ENCODE results near the gene ITGA7.

ITGA7 gene

DNA sequence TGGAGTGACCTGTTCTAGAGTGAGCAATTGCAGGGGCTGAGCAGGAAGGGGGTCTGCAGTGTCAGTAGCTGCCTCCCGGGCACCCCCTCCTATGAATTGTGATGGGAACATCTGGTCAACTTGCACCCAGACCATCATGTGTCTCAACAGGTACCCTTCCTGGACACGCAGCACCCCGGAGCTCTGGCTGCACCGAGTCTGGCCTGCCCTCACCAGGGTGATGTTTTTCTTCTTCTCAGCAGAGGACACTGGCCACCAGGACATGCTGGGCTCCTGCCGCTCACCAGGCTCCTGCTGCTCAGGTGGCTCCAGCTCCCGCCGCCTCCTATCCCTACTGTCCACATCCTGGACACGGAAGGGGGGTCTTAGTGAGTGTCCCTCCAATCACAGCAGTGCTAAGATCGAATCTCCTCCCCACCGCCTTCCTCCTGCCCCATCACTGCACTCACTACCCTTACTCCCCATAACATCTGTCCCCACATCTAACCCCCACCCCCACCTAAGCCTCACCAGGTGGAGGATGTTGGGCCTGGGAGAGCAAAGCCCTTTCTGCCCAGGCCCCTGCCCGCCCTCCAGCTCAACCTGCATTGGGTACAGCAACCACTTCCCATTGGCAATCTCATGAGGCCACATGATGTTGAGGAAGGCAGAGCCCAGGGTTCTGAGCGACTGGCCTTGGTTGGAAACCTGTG, 14.9 kb downstream of the ITGA7 start:
- CTCF ChIA-PET = interaction anchor here (0.6 to 1.0 kb wide), 2 partner anchors 11 to 36 kb away, joined by 3 to 4 read pairs; no protein-coding TSS in a partner anchor
- H3K4me3 ChIP-seq (ENCODE audit: low read depth, low read length) = no peak overlapping the region

DNA sequence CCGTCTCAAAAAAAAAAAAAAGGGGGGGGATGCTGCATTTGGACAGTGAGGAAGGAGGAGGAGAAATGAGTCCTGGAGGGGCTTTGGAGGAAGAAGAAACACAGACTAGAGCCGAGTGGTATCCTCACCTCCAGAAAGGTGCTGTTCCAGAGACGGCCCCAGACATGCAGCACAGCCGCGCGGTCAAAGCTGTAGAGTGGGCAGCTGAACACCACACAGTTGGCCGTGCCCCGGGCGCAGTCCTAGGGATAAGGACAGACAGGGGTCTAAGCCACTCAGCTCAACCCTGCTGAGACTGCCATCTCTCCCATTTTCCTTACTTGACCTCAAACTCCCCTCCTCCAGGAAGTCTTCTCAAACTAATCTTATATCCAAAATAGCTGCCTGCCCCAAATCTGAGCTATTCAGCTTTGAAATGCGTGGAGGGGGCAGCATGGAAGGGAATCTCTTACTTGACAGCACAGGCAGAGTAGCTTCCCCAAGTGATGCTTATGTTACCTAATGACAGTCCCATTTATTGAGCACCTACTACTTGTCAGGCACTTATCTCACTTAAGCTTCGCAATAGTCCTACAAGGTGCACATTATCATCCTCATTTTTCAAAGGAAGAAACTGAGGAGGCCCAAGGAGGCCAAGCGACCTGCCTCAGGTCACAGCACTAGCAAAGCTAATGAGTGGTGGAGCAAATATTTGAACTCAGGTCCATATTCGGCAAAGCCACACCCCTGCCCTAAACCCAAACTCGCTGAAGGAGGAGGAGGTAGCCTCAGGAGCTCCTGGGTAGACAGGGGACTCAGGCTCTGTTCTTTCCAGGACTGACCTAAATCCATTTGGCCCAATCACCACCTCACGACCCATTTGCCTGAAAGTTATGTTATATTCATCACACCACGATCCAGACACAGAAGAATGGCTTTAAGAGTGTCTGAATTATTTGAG, 18.7 kb downstream of the ITGA7 start:
- ChIA-PET POLR2A (interaction anchor here (0.6 kb wide), 1 partner anchor 21 kb away, joined by 3 read pairs; no protein-coding TSS in a partner anchor), CTCF (interaction anchor here (0.8 to 1.6 kb wide), 2 partner anchors 33 to 43 kb away, joined by 3 to 4 read pairs; no protein-coding TSS in a partner anchor)
- TF ChIP-seq, protein P1, sequence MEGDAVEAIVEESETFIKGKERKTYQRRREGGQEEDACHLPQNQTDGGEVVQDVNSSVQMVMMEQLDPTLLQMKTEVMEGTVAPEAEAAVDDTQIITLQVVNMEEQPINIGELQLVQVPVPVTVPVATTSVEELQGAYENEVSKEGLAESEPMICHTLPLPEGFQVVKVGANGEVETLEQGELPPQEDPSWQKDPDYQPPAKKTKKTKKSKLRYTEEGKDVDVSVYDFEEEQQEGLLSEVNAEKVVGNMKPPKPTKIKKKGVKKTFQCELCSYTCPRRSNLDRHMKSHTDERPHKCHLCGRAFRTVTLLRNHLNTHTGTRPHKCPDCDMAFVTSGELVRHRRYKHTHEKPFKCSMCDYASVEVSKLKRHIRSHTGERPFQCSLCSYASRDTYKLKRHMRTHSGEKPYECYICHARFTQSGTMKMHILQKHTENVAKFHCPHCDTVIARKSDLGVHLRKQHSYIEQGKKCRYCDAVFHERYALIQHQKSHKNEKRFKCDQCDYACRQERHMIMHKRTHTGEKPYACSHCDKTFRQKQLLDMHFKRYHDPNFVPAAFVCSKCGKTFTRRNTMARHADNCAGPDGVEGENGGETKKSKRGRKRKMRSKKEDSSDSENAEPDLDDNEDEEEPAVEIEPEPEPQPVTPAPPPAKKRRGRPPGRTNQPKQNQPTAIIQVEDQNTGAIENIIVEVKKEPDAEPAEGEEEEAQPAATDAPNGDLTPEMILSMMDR (IDR thresholded peaks at IDR 0.05; ENCODE audit: insufficient read depth, low read length, missing control alignments) = no peak
- DNase-seq (ENCODE audit: low read depth, low spot score) = no peak
- no peak overlapping the region for H3K4me3 ChIP-seq (ENCODE audit: low read depth, low read length)

More for the DNA sequence above, 14.9 kb downstream of the ITGA7 start:
- no peak for DNase-seq (ENCODE audit: low read depth, low spot score)
- POLR2A ChIA-PET = no interaction called here
- TF ChIP-seq, protein P1 (IDR thresholded peaks at IDR 0.05; ENCODE audit: insufficient read depth, low read length, missing control alignments) = no peak

DNA sequence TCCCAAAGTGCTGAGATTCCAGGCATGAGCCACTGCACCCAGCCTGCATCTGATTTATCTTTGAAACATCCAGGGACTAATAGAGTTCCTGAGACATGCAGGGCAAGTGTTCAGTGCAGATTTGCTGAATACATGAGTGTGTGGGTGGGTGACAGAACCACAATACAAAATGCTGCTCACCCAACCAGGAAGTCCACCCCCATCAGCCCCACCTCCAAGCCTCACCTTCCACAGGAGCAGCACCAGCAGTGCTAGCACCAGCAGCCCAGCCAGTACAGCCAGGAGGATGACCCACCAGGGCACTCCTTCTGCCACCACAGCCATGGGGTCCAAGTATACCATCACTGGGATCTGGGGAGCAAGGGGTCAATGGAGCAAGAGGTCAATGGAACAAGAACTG, 20.0 kb downstream of the ITGA7 start:
- POLR2A ChIA-PET = no interaction called here
- CTCF ChIA-PET = no interaction called here
- TF ChIP-seq, protein P1 (IDR thresholded peaks at IDR 0.05; ENCODE audit: insufficient read depth, low read length, missing control alignments) = no peak
- no peak for DNase-seq (ENCODE audit: low read depth, low spot score)
- H3K4me3 ChIP-seq (ENCODE audit: low read depth, low read length) = no peak overlapping the region

- ChIA-PET CTCF (no interaction called here), POLR2A (no interaction called here)
- H3K4me3 ChIP-seq (ENCODE audit: low read depth, low read length) = no peak overlapping the region
- TF ChIP-seq, protein P1 (IDR thresholded peaks at IDR 0.05; ENCODE audit: insufficient read depth, low read length, missing control alignments) = no peak
- no peak for DNase-seq (ENCODE audit: low read depth, low spot score)
Measured at GRCh38 chr12:55686366-55687010, 21.2 kb downstream of the ITGA7 start.

DNA sequence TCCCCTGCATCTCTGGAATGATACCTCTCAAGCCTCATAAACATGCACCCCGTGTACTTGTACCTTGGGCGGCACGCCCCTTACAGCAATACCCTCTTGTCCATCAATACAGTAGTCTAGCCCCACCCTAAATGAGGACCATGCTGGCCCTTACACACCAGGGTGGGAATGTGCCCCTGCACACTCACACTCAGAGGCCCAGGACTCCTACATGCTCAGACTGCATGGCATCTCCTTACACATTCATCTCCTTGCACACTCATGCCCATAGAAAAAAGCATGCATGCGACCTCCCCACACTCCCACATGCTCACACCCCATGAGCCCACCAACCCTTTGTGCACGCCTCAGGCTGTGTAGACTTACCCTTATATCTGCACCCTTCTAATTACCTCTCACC, 22.0 kb downstream of the ITGA7 start:
- POLR2A ChIA-PET = no interaction called here
- H3K4me3 ChIP-seq (ENCODE audit: low read depth, low read length) = no peak overlapping the region
- CTCF ChIA-PET = no interaction called here
- DNase-seq (ENCODE audit: low read depth, low spot score) = no peak
- TF ChIP-seq, protein P1 (IDR thresholded peaks at IDR 0.05; ENCODE audit: insufficient read depth, low read length, missing control alignments) = no peak

Measured in AG04449 (cell line).